Measurements from ENCODE around the gene ACD.

Gene ACD

DNA sequence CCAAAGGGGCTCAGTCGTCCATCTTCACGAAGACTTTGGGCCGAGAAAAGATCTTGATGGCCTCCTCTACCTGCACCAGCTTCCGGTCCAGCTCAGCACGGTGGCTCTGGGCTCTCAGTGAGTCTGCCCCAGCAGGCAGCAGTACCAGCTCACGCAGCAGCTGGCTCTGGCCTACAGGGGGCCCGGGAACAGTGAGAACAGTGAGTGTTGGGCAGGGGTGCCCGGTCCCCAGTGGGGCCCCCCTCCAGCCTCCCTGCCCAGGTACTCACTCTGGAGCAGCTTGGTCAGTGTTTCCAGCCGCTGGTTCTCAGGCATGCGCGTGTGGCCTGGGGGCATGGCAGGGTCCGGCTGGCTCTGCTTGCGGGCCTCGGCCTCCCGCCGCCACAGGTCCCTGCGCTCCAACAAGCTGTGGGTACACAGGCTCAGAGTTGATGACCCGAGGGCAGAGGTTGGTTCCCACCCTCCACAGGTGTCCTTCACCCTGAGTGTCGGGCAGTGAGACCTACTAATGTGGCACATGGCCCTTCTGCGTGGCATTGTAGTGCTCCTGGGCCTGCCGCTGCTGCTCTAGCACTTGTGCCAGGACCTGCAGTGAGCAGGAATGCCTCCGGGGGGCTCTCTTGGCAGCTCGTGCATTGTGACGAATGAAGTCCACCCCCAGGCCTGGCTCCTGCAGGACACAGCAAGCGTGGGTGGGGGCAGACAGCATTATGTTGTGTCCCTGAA lies 3.3 kb upstream of the ACD start:
- in situ Hi-C loops (cut with HindIII; ENCODE audit: low sequenced_read_pairs) = no loop called here

DNA sequence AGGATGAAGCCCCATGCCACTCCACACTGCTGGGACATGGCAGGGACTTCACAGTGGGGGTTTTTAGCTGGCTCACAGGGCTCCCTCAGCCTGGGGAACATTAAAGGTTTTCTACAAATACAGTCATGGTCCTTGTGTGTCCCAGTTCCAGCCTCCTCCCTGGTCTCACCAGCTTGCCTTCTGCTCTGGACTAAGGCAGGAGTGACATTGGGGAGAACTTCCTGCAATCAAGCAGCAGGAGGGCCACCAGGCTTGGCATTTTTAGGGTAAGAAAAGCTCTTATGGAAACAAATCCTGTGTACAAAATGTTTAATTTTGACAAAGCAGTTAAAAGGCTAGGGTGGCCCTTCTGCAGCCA lies 2.6 kb upstream of the ACD start:
- in situ Hi-C loops (cut with HindIII; ENCODE audit: low sequenced_read_pairs) = no loop called here

GRCh38 chr16:67661886-67662652 lies 2.0 kb upstream of the ACD start:
- in situ Hi-C loops (cut with HindIII; ENCODE audit: low sequenced_read_pairs) = no loop called here

DNA sequence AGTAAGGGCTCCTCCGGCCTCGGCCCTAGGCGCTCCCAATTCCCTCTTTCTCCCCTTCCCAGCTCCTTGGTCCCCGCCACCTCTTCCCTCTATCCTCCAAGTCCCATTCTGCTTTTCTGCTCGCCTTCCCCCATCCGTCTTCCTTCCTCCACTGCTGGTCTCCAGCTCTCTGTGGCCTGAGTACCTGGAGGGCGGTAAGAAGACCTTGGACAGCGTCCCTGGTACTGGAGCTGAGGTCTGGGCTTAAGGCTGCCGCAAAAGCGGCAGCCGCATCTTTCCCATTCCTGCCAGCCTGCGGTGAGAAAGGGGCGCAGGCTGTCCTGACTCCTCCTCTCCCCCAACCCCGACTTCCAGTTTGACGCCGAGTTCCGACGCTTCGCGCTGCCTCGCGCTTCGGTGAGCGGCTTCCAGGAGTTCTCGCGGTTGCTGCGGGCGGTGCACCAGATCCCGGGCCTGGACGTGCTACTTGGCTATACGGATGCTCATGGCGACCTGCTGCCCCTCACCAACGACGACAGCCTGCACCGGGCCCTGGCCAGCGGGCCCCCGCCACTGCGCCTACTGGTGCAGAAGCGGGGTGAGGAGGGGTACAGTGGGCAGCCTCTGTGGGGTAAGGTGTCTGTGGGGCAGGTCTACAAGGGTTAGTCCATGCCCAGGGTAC lies 1.2 kb upstream of the ACD start:
- in situ Hi-C loops (cut with HindIII; ENCODE audit: low sequenced_read_pairs) = no loop called here

- in situ Hi-C loops (cut with HindIII; ENCODE audit: low sequenced_read_pairs) = no loop called here
Measured at GRCh38 chr16:67660564-67661028, 536 bp upstream of the ACD start, which contains the start of gene PARD6A. Gene PARD6A, plus strand, starts transcription at chr16:67660960. Its CDS starts 79 bp downstream, at chr16:67661039.

DNA sequence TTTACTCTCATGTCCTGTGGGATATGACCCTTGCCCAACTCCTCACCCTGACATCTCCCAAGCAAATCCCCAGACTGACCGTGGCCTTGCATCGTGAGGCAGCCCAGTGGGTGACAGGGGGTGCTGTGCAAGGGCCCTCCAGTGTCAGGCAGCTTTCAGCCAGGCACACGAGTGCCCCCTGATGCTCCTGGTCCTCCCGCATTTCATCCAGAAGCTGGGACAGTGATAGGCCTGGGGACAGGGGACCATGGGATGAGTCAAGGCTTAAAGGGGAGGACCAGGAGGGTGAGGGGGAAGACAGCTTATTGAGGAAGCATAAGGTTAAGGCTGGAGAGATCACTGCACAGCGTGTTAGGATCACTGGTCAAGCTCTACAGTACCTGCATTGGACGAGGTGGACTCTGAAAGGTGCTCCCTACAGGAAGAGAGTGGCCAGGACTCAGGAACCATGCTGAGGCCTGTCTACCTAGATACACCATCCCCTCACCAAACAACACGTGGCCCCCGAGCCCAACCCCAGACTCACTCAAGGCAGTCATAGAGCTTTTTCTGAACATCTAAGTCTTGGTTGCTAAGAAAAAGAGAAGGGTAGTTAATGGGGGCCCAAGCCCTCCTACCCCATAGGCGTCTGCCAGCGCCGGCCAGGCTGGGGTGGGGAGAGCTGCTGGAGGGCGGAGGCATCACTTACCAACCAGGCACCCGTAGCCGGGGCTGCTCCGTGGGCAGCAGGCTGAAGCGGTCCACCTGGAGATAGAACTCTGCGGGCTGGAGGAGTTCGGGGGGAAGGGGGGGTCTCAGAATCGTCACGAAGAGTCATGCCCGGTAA lies 998 bp downstream of the ACD start:
- in situ Hi-C loops (cut with HindIII; ENCODE audit: low sequenced_read_pairs) = no loop called here

DNA sequence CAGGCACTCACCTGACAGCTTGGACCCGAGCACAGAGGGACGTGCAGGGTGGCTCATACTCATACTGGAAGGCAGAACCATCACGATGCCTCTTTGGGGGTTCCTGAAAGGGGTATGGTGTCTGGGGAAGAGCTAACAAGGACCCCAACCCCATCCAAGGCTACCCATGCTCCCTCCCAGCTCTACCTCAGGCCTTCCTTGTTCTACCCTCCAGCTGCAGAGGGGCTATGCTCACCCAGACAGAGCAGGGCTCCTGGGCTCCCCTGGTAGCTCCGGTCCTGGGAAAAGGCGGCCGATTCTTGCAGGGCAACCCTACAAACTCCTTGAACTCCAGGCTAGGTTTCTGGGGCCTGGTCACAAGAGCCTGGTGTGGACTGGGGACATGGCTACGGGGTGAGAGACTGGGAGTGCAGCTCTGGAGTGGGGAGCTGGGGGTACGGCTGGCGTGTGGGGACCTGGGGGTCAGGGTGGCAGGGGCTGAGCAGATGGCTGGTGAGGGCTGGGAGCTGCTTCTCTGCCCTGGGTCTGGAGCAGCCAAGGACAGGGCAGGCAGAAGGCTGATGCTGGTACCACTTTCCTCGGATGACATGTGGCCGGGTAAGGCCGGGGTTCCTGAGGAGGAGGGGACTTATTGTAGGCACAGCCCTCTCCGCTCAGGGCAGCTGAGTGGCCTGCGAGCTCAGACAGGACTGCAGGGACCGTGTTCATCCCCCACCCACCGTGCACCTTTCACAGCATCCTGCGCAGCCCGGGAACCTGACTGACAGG lies 2.1 kb downstream of the ACD start:
- in situ Hi-C loops (cut with HindIII; ENCODE audit: low sequenced_read_pairs) = no loop called here

- in situ Hi-C loops (cut with HindIII; ENCODE audit: low sequenced_read_pairs) = no loop called here
Measured at GRCh38 chr16:67657017-67657608, 2.9 kb downstream of the ACD start.

DNA sequence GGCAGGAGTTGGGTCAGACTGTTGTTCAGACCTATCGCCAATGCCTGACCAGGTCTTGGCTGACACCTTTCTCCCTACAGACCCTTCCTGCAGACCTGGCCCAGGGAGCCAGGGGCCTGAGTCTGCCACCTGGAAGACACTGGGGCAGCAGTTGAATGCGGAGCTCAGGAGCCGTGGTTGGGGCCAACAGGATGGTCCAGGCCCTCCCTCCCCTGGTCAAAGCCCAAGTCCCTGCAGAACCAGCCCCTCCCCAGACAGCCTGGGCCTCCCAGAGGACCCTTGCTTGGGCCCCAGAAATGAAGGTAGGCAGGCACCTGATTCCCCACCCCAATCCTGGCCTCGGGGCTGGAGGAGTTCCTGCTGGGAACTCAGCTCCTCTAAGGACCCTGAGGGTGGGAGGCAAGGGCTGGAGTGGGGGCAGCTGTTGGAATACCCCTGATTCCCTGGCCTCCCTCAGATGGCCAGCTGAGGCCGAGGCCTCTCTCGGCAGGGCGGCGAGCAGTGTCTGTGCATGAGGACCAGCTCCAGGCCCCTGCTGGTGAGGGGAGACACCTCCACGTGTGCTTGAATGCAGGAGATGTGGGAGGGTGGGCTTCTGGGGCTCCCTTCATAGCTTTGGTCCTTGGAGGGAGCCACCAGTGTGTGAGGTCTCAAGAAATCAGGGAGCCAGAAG lies 3.6 kb downstream of the ACD start:
- in situ Hi-C loops (cut with HindIII; ENCODE audit: low sequenced_read_pairs) = no loop called here

GRCh38 chr16:67655363-67655762 lies 4.7 kb downstream of the ACD start:
- in situ Hi-C loops (cut with HindIII; ENCODE audit: low sequenced_read_pairs) = no loop called here

DNA sequence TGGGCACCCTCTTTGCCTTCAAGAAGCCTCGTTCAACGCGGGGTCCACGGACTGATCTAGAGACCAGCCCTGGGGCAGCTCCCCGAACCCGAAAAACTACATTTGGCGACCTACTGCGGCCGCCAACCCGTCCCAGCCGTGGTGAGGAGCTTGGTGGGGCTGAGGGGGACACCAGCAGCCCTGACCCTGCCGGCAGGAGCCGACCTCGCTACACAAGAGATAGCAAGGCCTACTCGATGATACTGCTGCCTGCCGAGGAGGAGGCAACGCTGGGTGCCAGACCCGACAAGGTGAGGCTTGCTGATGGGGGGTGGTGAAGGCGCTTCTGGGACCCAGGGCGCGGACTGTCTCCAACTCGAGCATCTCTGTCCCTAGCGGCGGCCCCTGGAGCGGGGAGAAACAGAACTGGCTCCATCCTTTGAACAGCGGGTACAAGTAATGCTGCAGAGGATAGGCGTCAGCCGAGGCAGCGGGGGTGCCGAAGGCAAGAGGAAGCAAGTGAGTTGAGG lies 5.6 kb downstream of the ACD start:
- in situ Hi-C loops (cut with HindIII; ENCODE audit: low sequenced_read_pairs) = no loop called here

DNA sequence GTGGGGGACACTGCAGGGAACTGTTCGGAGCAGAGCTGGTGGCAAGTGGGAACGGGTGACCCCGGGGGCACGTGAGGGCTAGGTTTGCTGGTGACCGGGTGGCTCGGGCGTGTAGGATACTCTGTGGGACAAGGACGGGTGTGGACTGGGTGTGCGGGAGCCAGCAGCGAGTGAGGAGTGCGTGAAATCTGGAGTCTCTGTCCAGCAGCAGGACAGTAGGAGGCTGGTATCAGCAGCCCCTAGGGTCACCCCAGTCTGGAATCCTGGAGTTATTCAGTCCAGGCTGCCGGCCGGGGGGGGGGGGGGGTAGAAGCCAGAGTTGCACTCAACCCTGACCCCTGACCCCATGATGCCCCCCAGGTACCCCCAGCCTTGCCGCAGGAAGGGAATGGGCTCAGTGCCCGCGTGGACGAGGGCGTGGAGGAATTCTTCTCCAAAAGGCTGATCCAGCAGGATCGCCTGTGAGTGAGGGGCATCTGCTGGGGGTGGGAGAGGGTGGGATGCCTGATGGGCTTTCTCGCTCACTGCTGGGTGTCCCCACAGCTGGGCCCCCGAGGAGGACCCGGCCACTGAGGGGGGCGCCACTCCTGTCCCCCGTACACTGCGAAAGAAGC lies 6.2 kb downstream of the ACD start:
- in situ Hi-C loops (cut with HindIII; ENCODE audit: low sequenced_read_pairs) = no loop called here

DNA sequence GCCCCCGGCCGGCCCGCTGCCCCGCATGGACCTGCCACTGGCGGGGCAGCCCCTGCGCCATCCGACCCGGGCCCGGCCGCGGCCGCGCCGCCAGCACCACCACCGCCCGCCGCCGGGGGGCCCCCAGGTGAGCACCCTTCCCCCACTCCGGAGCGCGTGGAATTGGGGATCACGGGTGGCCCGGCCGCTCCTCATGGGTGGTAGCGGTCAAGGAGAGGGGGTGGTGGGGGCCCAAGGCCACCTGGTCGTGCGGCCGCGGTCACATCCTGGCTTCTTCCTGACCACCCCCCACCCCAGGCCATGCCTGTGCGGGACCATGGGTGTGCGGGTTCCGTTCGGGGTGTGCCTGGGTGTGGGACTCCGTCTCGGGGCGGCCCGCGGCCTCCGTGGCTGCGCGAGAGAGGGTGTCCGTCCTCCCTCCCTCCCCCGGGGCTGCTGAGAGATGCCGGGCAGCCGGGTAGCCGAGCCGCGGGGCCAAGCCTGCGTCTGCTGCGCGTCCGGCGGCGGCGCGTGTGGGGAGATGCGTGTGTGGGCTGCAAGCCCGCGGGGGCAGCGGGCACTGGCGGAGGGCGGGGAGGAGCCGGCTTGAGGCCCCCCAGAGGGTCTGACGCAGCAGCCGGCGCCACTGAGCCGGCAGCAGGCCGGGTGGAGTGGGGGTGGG lies 6.8 kb downstream of the ACD start:
- in situ Hi-C loops (cut with HindIII; ENCODE audit: low sequenced_read_pairs) = no loop called here

DNA sequence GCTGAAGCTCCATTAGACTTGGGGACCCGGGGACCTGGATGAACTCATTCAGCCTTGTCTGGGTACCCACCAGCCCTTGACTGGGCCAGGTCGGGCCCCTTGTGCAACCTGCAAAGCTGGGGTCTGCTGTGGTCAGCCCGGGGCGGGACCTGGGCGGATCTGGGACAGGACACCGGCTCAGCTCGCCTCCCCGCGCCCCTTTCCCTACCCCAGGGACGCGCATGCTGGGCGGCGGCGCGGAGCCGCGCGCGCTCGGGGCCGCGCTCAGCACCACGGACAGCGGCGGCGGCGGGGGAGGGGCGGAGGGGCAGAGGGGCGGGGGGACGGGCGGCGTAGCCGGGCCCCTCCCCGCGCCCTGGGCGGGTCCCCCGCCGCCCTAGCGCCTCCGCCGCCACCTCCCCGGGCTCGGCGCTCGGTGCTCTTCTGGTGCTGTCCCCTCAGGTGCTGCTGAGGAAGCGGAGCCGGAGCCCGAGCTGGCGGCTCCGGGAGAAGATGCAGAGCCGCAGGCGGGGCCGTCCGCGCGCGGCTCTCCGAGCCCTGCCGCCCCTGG lies 7.4 kb downstream of the ACD start:
- in situ Hi-C loops (cut with HindIII; ENCODE audit: low sequenced_read_pairs) = no loop called here

GRCh38 chr16:67651847-67652246 lies 8.2 kb downstream of the ACD start:
- in situ Hi-C loops (cut with HindIII; ENCODE audit: low sequenced_read_pairs) = no loop called here

DNA sequence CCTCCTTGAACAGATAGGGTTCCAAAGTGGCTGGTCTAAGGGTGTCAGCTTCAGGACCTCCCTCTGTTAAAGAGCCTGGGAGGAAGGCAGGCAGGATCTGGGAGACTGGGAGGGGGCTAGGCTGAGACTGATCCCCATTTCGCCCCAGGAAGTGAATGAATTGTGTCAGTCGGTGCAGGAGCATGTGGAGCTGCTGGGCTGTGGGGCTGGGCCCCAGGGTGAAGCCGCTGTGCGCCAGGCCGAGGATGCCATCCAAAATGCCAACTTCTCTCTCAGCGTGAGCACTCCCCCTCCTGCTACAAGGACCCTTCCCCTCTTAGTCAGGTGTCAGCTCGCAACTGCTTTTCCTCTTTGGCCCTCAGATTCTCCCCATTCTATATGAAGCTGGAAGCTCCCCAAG lies 9.0 kb downstream of the ACD start:
- in situ Hi-C loops (cut with HindIII; ENCODE audit: low sequenced_read_pairs) = no loop called here

DNA sequence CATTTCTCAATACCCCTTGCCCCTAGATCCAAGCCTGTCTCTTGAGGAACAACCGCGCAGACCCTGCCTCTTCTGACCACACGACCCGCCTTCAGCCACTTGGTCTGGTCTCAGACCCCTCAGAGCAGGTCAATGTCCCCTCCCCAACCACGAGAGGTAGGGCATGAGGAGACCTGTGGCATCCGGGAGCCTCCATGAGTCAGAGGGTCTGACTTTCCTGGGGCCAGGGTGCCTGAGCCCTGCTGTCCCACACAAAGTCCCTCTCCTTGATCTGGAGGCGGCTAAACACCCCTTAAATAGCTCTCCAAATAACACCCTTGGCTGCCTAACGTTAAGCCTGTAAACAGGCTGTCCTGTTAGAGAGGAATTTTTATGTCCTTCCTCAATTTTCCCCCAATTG lies 10.0 kb downstream of the ACD start:
- in situ Hi-C loops (cut with HindIII; ENCODE audit: low sequenced_read_pairs) = no loop called here

- in situ Hi-C loops (cut with HindIII; ENCODE audit: low sequenced_read_pairs) = no loop called here
Measured at GRCh38 chr16:67649494-67649931, 10.5 kb downstream of the ACD start.
